Stomach (tissue), 4 donors: ENCODE results near the gene TINAG.

ENCODE experiments used
- EP300 ChIP-seq: sonication (generic); formaldehyde crosslinking; IDR thresholded peaks from one replicate; pipeline ENCODE4 v1.6.1; 2017; ENCODE audit warnings: antibody characterized with exemption
- POLR2A ChIP-seq, 4 donors: fragments of 450-650 bp; IDR thresholded peaks; one replicate each; pipeline ENCODE4 v1.6.1; 2016; ENCODE audit warnings: antibody characterized with exemption in 4 of 4, control low read depth in 2 of 4, mild to moderate bottlenecking in 1 of 4, moderate library complexity in 1 of 4
- POLR2AphosphoS5 ChIP-seq, 3 donors: sonication (generic); formaldehyde crosslinking; IDR thresholded peaks; one replicate each; pipeline ENCODE4 v1.6.1; 2016; ENCODE audit warnings: antibody characterized with exemption in 3 of 3
- TF ChIP-seq, protein P1 (sequence below), 7 experiments: fragments of 450-650 bp in 4 of 7; fragments of 200-600 bp in 3 of 7; sonication (generic) in 3 of 7; IDR thresholded peaks; one replicate each; pipeline ENCODE4 v1.5.1; 2016 to 2019; ENCODE audit warnings: antibody characterized with exemption in 7 of 7, control low read depth in 2 of 7, mild to moderate bottlenecking in 1 of 7

GRCh38 chr6:54307439-54307910, 766 bp upstream of the TINAG start:
- TF ChIP-seq, protein P1, sequence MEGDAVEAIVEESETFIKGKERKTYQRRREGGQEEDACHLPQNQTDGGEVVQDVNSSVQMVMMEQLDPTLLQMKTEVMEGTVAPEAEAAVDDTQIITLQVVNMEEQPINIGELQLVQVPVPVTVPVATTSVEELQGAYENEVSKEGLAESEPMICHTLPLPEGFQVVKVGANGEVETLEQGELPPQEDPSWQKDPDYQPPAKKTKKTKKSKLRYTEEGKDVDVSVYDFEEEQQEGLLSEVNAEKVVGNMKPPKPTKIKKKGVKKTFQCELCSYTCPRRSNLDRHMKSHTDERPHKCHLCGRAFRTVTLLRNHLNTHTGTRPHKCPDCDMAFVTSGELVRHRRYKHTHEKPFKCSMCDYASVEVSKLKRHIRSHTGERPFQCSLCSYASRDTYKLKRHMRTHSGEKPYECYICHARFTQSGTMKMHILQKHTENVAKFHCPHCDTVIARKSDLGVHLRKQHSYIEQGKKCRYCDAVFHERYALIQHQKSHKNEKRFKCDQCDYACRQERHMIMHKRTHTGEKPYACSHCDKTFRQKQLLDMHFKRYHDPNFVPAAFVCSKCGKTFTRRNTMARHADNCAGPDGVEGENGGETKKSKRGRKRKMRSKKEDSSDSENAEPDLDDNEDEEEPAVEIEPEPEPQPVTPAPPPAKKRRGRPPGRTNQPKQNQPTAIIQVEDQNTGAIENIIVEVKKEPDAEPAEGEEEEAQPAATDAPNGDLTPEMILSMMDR (IDR thresholded peaks at IDR 0.05) = no peak
- TF ChIP-seq POLR2A (IDR thresholded peaks at IDR 0.05) = no peak
- TF ChIP-seq POLR2AphosphoS5 (IDR thresholded peaks at IDR 0.05) = no peak
- TF ChIP-seq EP300 = no peak
